Measurements from ENCODE around the gene LAMC1.
"Not testable (repeated sequence)": the region's sequence is repeated elsewhere in the genome, so short reads cannot be mapped to it uniquely, and the experiment has no call there.

Gene LAMC1

GRCh38 chr1:183110326-183110880, 87.2 kb downstream of the LAMC1 start:
- DNase-seq: no peak

GRCh38 chr1:183114441-183114840, 91.2 kb downstream of the LAMC1 start:
- DNase-seq: no peak

DNA sequence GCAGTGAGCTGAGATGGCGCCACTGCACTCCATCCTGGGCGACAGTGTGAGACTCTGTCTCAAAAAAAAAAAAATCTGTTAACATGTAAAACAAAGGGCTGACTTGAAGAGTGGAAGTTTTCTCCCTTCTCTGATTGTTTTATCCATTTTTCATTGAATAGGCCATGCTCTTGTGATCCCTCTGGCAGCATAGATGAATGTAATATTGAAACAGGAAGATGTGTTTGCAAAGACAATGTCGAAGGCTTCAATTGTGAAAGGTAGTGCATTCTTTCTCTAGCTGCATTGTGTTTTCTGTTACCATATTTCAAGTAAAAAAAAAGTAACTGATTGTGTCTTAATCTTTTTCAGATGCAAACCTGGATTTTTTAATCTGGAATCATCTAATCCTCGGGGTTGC, 93.2 kb downstream of the LAMC1 start:
- DNase-seq: no peak

- DNase-seq: no peak
These were observed 98.4 kb downstream of the LAMC1 start for GRCh38 chr1:183121609-183122008.

DNA sequence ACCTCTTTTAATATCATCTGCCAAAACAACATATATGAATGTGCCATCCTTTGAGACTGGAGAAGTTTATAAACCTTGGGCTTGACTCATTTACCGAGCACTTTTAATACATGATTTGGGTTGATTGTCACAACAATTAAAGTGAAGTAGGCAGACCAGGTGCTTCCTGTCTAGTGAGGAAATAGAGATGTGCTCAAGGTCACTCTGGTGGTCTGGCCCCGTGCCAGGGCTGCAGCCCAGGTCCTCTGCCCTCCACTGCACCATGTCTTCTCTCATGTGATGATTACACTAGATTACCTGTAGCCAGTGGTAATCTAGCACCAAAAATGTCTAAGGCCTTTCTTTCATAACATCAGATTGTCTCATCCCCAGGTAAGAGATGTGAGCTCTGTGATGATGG, 101.0 kb downstream of the LAMC1 start:
- DNase-seq: no peak

GRCh38 chr1:183125279-183125999, 102.2 kb downstream of the LAMC1 start:
- DNase-seq: no peak

- DNase-seq: no peak
These were observed 102.8 kb downstream of the LAMC1 start for GRCh38 chr1:183126000-183126366.

DNA sequence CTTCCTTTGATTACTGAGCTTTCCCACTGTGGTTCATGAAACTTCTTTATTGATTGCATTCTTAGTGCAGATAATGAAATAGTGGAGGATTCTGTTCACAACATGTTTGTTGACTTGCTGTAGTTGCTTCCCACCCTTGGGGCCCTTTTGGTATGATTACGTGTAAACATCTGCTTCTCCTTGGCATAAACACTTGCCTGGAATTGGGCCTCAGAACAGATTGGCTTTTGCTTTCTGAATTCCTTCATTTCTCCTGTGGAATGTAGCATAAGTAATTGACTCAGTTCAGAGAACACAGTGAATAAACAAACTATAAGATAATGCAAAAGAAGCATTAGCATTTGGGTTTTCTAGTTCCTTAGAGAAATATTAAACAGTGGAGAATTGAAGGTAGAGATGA, 103.3 kb downstream of the LAMC1 start:
- no peak for DNase-seq

DNA sequence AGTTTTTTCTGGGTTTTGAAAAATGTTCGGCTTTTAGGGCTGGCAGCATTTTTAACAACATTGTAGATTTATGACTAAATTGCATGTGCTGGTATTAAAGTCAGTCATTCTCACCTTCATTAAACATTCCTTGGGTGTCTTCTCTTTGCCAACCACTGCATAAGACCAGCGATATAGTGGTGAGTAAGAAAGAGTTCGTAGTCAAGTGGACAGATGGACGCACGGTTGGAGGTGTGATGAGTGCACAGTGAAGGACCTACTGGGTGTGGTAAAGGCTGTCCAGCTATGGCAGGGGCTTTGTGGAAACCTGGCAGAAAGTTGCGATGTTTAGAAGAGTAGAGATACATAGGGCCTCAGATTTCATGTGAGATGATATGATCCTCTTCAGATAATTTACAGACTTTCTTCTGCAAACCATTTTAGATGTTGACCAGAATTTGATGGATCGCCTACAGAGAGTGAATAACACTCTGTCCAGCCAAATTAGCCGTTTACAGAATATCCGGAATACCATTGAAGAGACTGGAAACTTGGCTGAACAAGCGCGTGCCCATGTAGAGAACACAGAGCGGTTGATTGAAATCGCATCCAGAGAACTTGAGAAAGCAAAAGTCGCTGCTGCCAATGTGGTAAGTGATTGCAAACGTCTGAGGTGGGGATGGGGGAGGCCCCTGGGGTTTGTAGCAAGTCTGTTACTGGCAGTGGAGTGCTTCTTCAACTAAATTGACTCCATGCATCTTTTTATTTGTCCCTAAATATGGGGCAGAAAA, 106.9 kb downstream of the LAMC1 start:
- no peak for DNase-seq

- DNase-seq: no peak
These were observed 107.9 kb downstream of the LAMC1 start for GRCh38 chr1:183131166-183131565.

DNA sequence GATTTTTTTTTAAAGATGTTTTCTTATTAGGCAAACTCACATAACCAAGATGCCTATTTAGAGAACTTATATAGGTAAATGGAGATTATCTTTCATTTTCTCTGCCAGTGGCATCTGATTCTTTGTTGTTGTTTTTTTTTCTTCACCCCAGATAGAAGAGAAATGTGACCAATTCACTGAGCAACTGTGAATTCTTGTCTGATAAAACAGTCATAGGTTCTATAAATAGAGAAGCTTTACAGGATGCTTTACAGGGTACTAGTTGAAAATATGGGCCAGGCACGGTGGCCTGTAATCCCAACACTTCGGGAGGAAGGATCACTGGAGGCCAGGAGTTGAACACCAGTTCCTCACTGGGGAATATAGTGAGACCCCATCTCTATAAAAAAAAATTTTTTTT, 112.1 kb downstream of the LAMC1 start:
- no peak for DNase-seq

- DNase-seq: no peak
These were observed 114.6 kb downstream of the LAMC1 start for GRCh38 chr1:183137782-183138181.

DNA sequence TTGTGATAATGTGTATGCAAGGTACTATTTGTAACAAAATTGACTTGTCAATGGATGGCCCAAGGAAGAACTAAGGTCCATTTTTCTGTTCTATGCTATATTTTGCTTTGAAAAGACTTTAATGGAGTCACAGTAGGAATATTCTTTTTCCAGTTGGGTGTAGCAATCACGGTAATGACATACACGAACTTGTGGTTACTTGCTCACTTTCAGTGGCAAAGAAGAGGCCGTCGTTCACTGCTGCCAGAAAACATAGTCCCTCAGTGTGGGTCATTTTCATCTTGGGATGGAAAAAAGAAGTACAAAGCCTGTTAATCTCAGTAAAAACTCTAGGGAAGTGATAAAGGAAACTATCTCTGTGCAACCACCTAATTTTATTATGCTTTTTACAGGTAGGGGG, 115.1 kb downstream of the LAMC1 start:
- no peak for DNase-seq

DNA sequence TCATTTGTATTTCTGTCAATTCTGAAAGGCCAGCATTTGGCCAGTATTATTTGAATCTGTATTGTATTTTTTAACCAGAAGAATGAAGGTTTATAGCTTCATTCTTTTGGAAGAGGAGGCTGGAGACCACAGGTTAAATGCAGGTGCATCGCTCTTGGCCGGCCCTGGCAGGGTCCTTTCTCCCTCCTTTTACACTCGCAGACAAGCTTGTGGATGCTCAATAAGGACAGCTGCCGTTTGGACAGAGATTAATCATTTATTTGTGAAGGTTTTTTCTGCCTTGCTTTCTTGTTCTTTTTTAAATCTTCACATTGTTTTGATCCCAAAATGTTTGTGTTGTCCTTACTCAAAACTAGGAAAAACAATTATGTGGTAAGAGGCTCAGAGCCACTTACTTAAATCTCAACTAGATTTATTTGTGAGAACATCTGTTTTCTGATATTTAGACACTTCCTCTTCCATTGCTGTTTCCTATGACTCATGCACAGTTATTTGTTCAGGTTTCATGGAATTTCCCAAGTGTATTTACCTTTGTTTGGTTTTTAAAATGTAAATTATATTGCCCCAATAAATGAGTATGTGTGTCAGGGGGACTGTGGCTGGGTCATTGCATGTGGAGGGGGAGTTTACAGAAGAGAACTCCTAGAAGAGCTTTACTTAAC, 116.2 kb downstream of the LAMC1 start:
- DNase-seq: no peak

GRCh38 chr1:183140633-183141032, 117.4 kb downstream of the LAMC1 start:
- no peak for DNase-seq

DNA sequence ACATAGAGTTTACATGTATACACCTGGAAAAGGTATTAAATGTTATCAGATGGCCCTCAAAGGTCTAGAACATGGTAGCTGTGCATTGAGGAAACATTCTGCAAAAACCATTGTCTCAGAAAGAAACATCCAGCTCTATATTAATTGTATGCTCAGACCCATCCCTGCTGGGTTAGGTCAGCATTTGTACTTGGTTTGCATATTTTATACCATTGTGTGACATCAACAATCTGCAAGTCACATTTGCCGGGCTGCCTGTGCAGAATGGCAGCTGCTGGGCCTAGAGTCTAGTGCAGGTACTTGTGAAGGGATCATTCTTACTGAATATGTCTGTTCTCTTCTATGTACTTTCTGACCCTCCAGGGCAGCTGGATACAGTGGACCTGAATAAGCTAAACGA, 119.0 kb downstream of the LAMC1 start:
- DNase-seq: no peak

DNA sequence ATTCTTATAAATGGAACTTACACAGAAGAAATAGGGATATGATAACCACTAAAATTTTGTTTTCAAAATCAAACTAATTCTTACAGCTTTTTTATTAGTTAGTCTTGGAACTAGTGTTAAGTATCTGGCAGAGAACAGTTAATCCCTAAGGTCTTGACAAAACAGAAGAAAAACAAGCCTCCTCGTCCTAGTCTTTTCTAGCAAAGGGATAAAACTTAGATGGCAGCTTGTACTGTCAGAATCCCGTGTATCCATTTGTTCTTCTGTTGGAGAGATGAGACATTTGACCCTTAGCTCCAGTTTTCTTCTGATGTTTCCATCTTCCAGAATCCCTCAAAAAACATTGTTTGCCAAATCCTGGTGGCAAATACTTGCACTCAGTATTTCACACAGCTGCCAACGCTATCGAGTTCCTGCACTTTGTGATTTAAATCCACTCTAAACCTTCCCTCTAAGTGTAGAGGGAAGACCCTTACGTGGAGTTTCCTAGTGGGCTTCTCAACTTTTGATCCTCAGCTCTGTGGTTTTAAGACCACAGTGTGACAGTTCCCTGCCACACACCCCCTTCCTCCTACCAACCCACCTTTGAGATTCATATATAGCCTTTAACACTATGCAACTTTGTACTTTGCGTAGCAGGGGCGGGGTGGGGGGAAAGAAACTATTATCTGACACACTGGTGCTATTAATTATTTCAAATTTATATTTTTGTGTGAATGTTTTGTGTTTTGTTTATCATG, 120.5 kb downstream of the LAMC1 start:
- DNase-seq: no peak

DNA sequence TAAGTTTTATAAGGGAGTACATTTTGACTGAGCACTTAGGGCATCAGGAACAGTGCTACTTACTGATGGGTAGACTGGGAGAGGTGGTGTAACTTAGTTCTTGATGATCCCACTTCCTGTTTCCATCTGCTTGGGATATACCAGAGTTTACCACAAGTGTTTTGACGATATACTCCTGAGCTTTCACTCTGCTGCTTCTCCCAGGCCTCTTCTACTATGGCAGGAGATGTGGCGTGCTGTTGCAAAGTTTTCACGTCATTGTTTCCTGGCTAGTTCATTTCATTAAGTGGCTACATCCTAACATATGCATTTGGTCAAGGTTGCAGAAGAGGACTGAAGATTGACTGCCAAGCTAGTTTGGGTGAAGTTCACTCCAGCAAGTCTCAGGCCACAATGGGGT, 121.5 kb downstream of the LAMC1 start:
- DNase-seq: no peak

GRCh38 chr1:183147735-183148134, 124.5 kb downstream of the LAMC1 start:
- no peak for DNase-seq

GRCh38 chr1:183148599-183148998, 125.4 kb downstream of the LAMC1 start:
- no peak for DNase-seq

- no peak for DNase-seq
These were observed 126.1 kb downstream of the LAMC1 start for GRCh38 chr1:183149273-183149672.

DNA sequence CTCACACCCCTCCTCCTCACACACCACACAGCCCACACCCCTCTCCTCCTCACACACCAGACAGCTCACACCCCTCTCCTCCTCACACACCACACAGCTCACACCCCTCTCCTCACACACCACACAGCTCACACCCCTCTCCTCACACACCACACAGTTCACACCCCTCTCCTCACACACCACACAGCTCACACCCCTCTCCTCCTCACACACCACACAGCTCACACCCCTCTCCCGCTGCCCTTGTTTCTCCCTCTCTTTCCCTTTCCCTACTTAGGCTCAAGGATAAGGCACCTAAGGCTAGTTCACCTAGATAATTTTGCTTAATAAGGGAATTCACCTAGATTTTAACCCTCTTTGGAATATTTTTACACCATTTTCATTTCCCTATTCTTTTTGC, 126.8 kb downstream of the LAMC1 start:
- DNase-seq: not testable (repeated sequence)

- no peak for DNase-seq
These were observed 127.2 kb downstream of the LAMC1 start for GRCh38 chr1:183150445-183150844.

Data from NCI-H1048 (cell line).